NCI-H2029 treated with DMSO at 0.1 percent for 48 hours (cell line): ENCODE measurements around the gene TTC28.
A peak's percentile ranks its signal among the peaks of the same experiment; 100 is the strongest.

Experiments used
- DNase-seq: peaks from one replicate; lab custom pipeline; 2025; lab: John Stamatoyannopoulos, UW

TTC28 gene

GRCh38 chr22:28357193-28357592 is 322.4 kb downstream of the TTC28 start:
- DNase-seq = no peak

DNA sequence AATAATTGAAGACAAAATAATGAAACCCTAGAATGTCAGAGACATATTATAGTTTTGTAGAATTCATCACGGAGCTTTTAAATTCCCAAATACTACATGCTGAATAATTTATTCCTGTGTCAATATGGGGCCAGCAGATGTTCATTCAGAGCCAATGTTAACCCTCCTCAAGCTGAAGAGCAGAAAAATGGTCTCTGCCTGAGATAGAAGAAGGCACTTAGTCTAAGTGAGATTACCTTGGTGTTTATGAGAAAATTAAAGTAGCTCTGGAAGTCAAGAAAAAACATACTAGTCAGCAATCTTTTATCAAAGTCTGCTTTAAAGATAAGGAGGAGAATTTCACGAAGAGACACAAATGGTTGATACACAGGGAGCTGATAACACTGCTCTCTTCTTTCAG is 328.2 kb downstream of the TTC28 start:
- no peak for DNase-seq

DNA sequence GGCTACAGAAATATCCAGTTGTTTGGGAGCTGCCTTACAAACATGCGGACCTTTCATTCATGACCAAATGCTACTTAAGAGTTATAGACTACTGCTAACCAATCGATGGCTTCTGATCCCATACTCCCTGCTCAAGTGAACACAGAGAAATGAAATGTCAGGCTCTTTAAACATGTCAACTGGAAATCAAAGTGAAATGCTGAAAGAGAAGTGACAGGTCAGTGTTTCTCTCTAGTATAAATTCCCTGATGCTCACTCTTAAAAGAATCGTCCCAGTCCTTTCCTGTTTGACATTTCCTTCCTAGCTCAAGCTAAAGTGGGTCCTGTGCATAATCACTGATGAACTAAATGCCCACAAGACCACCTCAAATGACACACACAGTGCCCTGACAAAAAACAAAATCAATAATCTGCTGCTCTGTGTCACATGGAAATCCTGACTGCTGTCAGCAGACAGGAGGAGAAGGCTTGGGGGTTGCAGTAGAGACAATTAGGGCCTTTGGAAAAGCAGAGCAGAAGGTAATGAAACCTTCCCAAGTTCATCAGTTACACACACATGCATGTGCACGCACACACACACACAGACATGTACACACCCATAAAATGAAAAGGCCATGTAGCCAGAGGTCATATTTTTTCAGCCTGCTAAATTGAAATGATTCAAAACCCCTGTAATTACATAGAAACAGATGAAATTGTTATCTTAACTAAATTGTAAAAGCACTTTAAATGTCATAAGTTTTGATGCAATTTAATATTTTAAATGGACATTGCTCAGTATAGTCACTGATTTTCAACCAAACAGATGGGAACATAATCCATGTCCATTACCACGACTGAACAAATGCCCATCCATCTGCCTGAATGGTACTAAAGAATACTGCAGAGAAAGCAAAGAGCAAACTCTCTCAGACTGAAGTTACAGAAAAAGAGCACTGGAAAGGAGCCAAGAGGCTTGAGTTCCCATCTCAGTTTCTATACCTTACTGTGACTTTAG is 330.7 kb downstream of the TTC28 start:
- no peak for DNase-seq

GRCh38 chr22:28346308-28346707 is 333.3 kb downstream of the TTC28 start:
- no peak for DNase-seq

DNA sequence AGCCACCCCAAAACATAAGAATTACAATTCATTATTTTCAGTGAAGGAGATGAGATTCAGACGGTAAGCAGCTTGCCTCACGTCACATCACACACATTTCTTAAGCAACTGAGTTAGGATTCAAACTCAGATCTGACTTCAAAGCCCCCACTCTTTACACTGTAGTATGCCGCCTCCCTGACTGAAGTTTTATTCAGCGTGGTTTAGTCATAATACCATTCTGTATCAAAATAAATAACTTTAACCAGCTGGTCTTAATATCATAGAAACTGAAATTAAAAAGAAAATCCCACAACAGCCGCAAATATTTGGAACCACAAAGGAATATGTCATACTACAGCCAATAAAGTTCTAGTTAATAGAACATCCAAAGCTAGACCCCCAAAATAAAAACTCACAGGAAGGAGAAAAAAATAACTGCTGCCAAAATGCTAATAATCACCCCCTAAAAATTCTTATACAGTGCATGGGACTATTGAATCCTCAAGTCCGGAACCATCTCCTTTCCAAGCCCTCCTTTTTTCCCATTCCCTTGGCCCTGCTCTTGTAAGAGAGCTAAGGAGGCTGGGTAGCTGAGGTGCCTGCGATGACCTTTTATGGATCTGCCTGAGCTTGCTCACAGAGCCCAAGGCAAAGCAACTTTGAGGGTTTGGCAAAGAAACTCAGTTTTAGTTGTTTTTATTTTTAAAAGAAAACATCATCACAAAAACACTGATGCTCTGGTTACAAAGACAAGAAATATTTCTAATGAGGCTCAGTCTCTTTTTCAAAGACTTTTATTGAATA is 334.5 kb downstream of the TTC28 start:
- no peak for DNase-seq

- DNase-seq = no peak
These were observed 338.6 kb downstream of the TTC28 start for GRCh38 chr22:28341001-28341400.

DNA sequence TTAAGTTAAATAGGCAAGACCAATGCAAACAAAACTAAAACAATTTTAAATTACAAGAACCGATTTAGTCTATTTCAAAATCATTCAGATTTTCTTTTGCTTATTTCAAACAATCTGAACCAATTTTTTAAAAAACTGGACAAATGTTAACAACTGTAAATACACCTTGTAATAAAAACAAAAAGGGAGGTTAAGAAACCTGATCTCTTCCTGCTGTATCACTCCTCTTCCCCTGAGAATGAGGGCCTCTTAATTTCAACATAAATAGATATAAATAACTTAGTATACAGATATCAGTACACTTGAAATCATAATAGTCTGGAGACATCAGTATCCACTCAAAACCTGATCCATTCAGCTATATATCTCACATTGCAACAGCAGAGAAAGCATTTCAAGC is 346.6 kb downstream of the TTC28 start:
- DNase-seq = peak; percentile 50

DNA sequence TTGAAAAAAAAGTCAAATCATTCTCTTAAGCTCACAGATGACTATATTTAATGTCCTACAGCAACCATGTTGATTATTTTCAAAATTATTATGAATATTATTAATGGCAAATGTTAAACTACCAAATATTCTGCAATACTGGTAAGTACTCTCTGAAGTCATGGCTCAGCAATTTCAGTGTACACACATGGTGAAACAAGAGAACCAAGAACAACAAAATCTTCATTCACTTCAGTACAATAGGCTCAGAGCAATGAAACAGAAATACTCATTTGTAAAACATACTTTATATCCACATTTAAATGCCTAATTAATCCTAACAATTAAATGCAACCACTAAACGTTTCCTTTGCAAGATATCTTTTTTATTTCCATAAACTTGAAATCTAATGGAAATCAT is 347.2 kb downstream of the TTC28 start:
- DNase-seq = peak; percentile 8

DNA sequence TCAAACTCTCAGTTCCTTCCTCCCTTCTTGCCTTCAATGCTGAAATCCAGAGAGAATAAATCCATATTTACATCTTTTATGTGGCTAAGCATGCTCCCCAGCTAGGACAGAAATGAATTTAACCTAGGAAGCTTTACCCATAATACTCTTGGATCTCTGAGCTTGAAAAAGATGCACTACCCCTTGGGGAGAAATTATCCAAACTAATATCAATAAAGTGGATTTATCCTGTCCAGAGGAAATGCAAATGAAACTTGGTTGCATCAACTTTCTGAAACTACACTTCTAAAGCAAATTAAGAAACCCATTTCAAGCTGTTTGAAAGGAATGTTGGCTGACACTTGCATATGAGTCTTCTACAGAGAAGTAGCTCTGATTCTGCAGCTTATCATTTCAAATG is 347.9 kb downstream of the TTC28 start:
- no peak for DNase-seq

DNA sequence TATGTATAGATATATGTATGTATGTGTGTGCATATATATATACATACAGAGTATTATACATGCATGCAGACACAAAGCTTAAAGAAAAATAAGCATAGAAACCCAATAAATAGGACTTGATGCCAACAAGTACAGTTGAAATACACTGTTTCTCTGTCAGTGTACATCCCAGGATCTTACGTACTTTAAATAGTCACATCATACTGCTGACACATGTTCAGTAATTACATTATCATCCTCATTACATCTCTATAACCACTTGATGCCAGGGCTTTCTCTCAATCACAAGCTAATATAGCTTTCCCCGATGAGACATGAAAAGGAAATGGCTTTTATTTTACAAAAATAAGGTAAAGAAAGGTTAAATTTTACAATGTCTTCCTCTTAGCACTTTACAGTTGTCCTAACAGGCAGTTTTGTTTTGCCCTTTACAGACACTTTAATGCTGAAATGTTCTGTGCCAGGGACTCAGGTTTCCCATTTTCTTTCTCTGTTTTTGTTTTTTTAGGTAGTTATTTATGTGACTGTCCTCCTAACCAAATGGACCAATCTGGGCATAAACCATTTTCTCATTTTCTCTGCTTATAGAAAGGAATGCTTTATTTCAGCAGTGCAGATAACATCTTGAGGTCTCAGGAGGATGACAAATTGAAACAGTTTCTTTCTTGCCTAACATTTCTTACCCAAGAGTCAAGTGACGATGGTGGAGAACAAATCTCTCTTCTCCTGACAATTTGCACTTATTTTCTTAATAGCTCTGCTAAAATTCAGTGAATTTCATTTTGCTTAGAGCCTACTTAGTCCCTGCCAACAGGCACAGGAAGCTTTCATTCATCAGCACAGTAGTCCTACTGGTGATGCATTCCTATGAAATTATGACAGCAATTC is 350.2 kb downstream of the TTC28 start:
- no peak for DNase-seq

DNA sequence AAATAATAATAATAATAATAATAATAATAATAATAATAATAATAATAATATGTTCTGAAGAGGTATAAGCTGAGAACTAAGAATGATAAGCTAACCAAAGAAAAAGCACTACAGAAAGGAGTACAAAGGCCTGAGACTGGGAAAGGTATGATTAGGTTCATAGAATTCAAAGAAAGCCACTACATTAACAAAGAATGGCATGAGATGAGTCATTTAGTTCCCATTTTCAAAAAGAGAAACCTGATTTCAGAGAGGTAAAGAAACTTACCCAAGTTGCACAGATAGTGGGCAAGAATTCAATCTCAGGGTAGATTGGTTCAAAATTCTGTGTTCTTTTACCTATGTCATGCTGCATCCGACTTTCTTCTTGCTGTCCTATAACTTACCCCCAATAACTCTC is 350.9 kb downstream of the TTC28 start:
- DNase-seq = no peak

DNA sequence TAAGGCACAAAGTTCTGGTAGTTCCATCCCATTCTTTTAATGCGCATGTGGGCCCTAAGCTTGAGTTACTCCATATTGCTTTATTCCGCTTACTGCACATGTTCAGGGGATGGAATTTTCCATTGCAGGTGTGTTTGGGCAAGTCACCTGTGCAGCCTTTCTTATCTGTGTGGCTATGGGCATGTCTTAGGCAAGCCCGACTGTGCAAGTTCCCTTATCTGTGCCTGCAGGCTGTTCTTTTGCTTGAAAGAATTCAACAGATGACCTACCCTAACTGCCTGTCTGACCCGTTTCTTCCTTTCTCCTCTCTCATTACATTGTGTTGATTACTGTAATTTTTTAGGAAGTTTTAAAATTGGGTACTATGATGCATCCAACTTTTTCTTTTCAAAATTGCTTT is 363.6 kb downstream of the TTC28 start:
- no peak for DNase-seq

DNA sequence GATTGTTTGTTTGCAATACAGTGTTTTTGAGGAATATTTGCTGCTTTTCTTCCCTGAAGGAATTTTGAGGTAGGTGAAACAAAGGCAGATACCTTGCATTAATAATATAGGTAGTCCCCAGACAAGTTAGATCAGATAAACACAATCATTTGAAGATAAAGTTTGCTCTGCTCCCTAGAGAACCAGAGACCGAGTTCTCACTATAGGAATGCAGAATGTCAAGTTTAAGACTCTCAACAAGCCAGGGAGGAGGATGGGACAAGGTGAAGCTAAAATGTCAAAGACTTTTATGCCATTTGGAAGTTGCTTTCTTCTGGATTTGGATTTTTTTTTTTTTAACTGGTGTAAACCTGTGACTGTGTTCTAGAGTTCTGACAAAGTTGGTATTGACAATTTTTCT is 364.7 kb downstream of the TTC28 start:
- DNase-seq = no peak

- DNase-seq = no peak
These were observed 369.3 kb downstream of the TTC28 start for GRCh38 chr22:28310299-28310698.

- DNase-seq = no peak
These were observed 379.9 kb downstream of the TTC28 start for GRCh38 chr22:28299753-28300152.

DNA sequence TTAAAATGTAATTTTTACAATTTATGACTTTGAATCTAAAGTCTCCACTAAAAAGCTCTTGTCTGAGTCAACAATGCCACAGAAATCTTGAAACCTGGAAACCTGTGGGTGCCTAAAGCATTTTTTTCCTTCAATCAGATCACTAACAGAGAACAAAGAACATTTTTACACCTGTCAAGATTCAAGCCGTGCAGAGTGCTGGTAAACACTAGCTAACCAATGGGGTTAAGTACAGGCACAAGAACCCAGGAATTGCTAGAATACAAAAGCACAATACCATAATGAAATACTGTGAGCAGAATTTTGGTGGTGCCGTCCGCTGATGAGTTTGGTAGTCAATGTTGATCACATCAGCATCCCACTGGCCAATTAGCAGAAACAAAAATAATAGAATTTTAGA is 380.3 kb downstream of the TTC28 start:
- DNase-seq = no peak

GRCh38 chr22:28297504-28297903 is 382.1 kb downstream of the TTC28 start:
- no peak for DNase-seq

DNA sequence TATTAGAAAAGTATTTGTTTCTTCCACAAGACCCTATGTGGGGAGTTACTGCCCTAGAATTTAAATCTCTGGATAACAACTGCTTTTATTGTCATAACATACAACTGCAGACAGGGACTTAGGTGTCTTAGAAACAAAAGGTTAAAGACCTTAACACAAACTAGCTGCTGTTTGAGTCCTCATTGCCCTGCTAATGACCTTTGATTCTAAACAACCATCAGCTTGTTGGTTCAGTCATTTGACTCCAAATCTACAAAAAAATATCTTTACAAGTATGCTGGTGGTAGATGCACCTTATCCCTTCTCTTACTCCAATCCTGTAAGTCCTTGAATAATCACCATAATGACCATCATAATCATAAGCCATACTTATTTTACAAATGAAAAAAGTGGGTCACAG is 383.2 kb downstream of the TTC28 start:
- DNase-seq = no peak

DNA sequence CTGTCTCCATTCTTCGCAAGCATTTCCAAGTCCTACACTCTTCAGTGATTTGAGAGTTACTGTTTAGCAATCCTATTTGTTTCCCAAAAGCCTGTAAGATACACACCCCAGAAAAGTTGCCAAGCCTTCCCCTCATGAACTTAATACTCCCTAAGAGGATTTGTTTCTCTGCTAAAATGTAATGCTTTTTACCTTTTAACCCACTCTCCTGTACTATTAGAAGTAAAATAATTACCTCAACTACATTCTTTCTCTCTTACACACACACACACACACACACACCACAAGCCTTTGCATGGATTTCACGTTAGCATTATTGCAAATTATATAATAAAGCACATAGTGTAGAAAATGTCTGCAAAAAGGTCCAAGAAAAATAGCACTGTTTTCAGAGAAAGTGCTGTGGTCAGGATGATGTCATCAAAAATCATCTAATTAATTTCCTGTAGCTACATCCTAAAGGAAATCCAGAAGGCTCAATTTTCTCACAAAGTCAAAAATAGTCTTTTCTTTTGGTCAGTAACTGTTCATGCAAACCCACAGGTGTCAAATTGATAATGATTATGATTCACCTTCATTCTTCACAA is 396.5 kb downstream of the TTC28 start:
- DNase-seq = no peak

GRCh38 chr22:28282405-28283067 is 397.1 kb downstream of the TTC28 start:
- DNase-seq = no peak

DNA sequence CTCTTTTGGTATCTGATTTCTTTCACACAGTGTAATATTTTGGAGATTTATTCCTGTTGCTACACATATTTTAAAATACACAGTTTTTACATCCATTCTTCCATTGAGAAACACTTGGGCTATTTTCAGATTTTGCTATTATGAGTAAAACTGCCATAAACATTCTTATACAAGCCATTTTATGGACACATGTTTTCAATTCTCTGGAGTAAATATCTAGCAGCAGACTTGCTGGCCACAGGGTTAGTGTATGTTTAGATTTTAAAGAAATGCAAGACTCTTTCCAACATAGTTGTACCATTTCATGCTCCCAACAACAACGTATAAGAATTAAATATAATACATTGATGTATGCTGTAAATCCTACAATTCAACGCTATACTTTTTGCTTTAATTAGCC is 399.8 kb downstream of the TTC28 start:
- DNase-seq = no peak
